GM19099 (cell line): ENCODE measurements around the gene HECA.

Experiments
- POLR2A ChIP-seq: IDR thresholded peaks from 3 replicates; pipeline ENCODE4 v1.6.1; 2011; ENCODE audit warnings: low read depth; ENCODE audit not compliant: insufficient read length; ENCODE audit errors: extremely low read depth

The HECA gene

GRCh38 chr6:139205843-139206242 lies 71.0 kb downstream of the HECA start:
- TF ChIP-seq POLR2A: no peak

- no peak for TF ChIP-seq POLR2A
Measured at GRCh38 chr6:139219271-139219729, 84.4 kb downstream of the HECA start.

GRCh38 chr6:139219746-139220145 lies 84.9 kb downstream of the HECA start:
- no peak for TF ChIP-seq POLR2A
